Gastroesophageal sphincter (tissue), 3 donors: ENCODE measurements around the gene MYO1D.

Source experiments
- CTCF ChIP-seq, 4 experiments: fragments of 200-600 bp in 2 of 4; fragments of 450-650 bp in 2 of 4; sonication (generic) in 1 of 4; IDR thresholded peaks; one replicate each; pipeline ENCODE4 v1.5.1; 2017 to 2019; ENCODE audit warnings: antibody characterized with exemption in 4 of 4, mild to moderate bottlenecking in 2 of 4, moderate library complexity in 2 of 4
- POLR2AphosphoS5 ChIP-seq: sonication (generic); formaldehyde crosslinking; IDR thresholded peaks from one replicate; pipeline ENCODE4 v1.6.1; 2017; ENCODE audit warnings: antibody characterized with exemption

GRCh38 chr17:32528825-32529224, 348.1 kb downstream of the MYO1D start:
- no peak for TF ChIP-seq CTCF (IDR thresholded peaks at IDR 0.05)
- TF ChIP-seq POLR2AphosphoS5 = no peak
